CD4-positive, CD25-positive, alpha-beta regulatory T cell (primary cell): Measurements from ENCODE around the gene ACE2. TPM values are rescaled to one million over a fixed set of nuclear protein-coding genes. Genes with fewer than 3 reads are reported as not detected.

Source experiments
- ATAC-seq, 2 donors: fragments of 150-1000 bp; cut with Tn5 transposase; one replicate each; pipeline ENCODE4 v1.10.0; 2021; ENCODE audit warnings: low read depth in 2 of 2, moderate number of reproducible peaks in 2 of 2, moderate library complexity in 1 of 2
- DNase-seq, 3 donors: peaks; one replicate each; pipeline versions ENCODE4 v3.0.0 to v3.0.0-alpha.2; 2012 to 2022; ENCODE audit warnings: mixed read lengths in 1 of 3
- H3K27ac ChIP-seq: one replicate; pipeline ENCODE4 v1.7.0; 2013; ENCODE audit warnings: mild to moderate bottlenecking, low read length; ENCODE audit not compliant: insufficient read depth, poor library complexity, severe bottlenecking
- H3K27me3 ChIP-seq: one replicate; pipeline ENCODE4 v1.7.0; 2013; ENCODE audit warnings: low read length; ENCODE audit not compliant: control insufficient read depth, insufficient read depth
- H3K36me3 ChIP-seq: one replicate; pipeline ENCODE4 v1.7.0; 2013; ENCODE audit warnings: mild to moderate bottlenecking, low read length, moderate library complexity; ENCODE audit not compliant: control insufficient read depth, insufficient read depth
- H3K4me1 ChIP-seq: 2 replicates; pipeline ENCODE4 v1.7.0; 2013; ENCODE audit warnings: mild to moderate bottlenecking, low read length; ENCODE audit not compliant: insufficient read depth, control insufficient read depth, poor library complexity, severe bottlenecking
- H3K4me3 ChIP-seq: one replicate; pipeline ENCODE4 v1.7.0; 2013; ENCODE audit warnings: low read depth, mild to moderate bottlenecking, low read length, moderate library complexity
- H3K9me3 ChIP-seq, 2 experiments: 1 replicate in 1 of 2; 2 replicates in 1 of 2; pipeline ENCODE4 v1.7.0; 2013; ENCODE audit warnings: low read length in 2 of 2, mild to moderate bottlenecking in 1 of 2, moderate library complexity in 1 of 2; ENCODE audit not compliant: control insufficient read depth in 2 of 2
- H3K27ac Mint-ChIP-seq, 3 donors: one replicate each; pipeline ENCODE4 v1.8.0; 2020 to 2022; ENCODE audit warnings: mild to moderate bottlenecking in 3 of 3, mixed read lengths in 3 of 3, moderate library complexity in 2 of 3
- H3K27me3 Mint-ChIP-seq: one replicate; pipeline ENCODE4 v1.8.0; 2022; ENCODE audit warnings: mild to moderate bottlenecking, mixed read lengths
- H3K36me3 Mint-ChIP-seq: one replicate; pipeline ENCODE4 v1.8.0; 2020; ENCODE audit warnings: mixed read lengths
- H3K4me1 Mint-ChIP-seq, 4 donors: one replicate each; pipeline ENCODE4 v1.8.0; 2020 to 2022; ENCODE audit warnings: mixed read lengths in 4 of 4, mild to moderate bottlenecking in 1 of 4
- H3K4me3 Mint-ChIP-seq, 4 donors: one replicate each; pipeline ENCODE4 v1.8.0; 2020 to 2022; ENCODE audit warnings: mild to moderate bottlenecking in 4 of 4, mixed read lengths in 4 of 4, moderate library complexity in 3 of 4
- H3K9me3 Mint-ChIP-seq, 7 donors: one replicate each; pipeline ENCODE4 v1.8.0; 2020 to 2022; ENCODE audit warnings: mixed read lengths in 7 of 7, mild to moderate bottlenecking in 3 of 7, moderate library complexity in 2 of 7
- polyA plus RNA-seq, 4 donors: library from polyadenylated mRNA; unstranded; fragments of 300-500 nt; fragmentation: Illumina TruSeq; gene quantifications; one replicate each; pipeline ENCODE4 v1.2.3, GENCODE V29; 2021
- total RNA-seq: library from RNA; stranded (reverse); gene quantifications from one replicate; pipeline ENCODE4 v1.2.3, GENCODE V29; 2022

The ACE2 gene
- total and polyA plus RNA-seq, 5 donors from 2014 or later, result not detected

GRCh38 chrX:15570145-15570544, 30.6 kb downstream of the ACE2 start:
- Mint-ChIP-seq H3K4me3 (no peak overlapping the region), H3K9me3 (peaks cover 0 to 2% (median 0%) of the 10 kb centered on the region in 7 donors), H3K4me1 (no peaks in the 10 kb centered on the region), H3K36me3 (no peaks in the 10 kb centered on the region), H3K27me3 (no peaks in the 10 kb centered on the region), H3K27ac (no peak overlapping the region)
- DNase-seq (no peak), ATAC-seq (no peak)
- H3K9me3 ChIP-seq, result no peaks in the 10 kb centered on the region
- no peaks in the 10 kb centered on the region for H3K36me3 ChIP-seq
- no peak overlapping the region for H3K27ac ChIP-seq
- no peaks in the 10 kb centered on the region for H3K27me3 ChIP-seq
- no peaks in the 10 kb centered on the region for H3K4me1 ChIP-seq
- H3K4me3 ChIP-seq, result no peak overlapping the region

GRCh38 chrX:15567886-15568616, 32.7 kb downstream of the ACE2 start:
- Mint-ChIP-seq H3K27ac (no peak overlapping the region), H3K9me3 (peaks cover 0 to 2% (median 0%) of the 10 kb centered on the region in 7 donors), H3K36me3 (no peaks in the 10 kb centered on the region), H3K4me3 (no peak overlapping the region), H3K4me1 (no peaks in the 10 kb centered on the region), H3K27me3 (no peaks in the 10 kb centered on the region)
- DNase-seq (no peak), ATAC-seq (no peak)
- no peaks in the 10 kb centered on the region for H3K4me1 ChIP-seq
- H3K4me3 ChIP-seq, result no peak overlapping the region
- H3K27ac ChIP-seq, result no peak overlapping the region
- no peaks in the 10 kb centered on the region for H3K9me3 ChIP-seq
- no peaks in the 10 kb centered on the region for H3K36me3 ChIP-seq
- no peaks in the 10 kb centered on the region for H3K27me3 ChIP-seq

GRCh38 chrX:15567267-15567666, 33.5 kb downstream of the ACE2 start:
- no peak for DNase-seq
- H3K4me1 Mint-ChIP-seq, result no peaks in the 10 kb centered on the region
- Histone ChIP-seq H3K36me3 (no peaks in the 10 kb centered on the region), H3K9me3 (no peaks in the 10 kb centered on the region), H3K4me3 (no peak overlapping the region), H3K4me1 (no peaks in the 10 kb centered on the region), H3K27me3 (no peaks in the 10 kb centered on the region), H3K27ac (no peak overlapping the region)
- H3K4me3 Mint-ChIP-seq, result peak overlapping the region in 1 of 4 donors; percentile 16
- ATAC-seq, result no peak
- no peaks in the 10 kb centered on the region for H3K36me3 Mint-ChIP-seq
- H3K9me3 Mint-ChIP-seq, result peaks cover 0 to 2% (median 0%) of the 10 kb centered on the region in 7 donors
- no peak overlapping the region for H3K27ac Mint-ChIP-seq
- no peaks in the 10 kb centered on the region for H3K27me3 Mint-ChIP-seq

DNA sequence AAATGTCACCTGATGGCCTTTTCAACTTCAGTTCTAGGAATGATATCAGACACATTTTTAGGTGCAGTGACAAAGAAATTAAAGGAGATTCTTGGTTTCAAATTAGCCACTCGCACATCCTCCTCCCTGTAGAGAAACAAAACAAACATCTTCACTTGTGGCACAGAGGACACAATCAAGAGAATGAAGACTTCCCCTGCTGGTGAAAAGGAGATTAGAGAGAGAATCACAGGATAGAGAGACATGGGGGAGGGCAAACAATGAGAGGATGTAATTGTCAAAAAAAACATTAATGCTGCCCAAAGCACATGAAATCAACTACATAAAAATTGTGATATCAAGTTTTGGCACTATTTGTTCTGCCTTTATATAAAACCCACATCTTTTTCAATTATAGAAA, 34.5 kb downstream of the ACE2 start:
- ATAC-seq (no peak), DNase-seq (no peak)
- Mint-ChIP-seq H3K4me3 (no peak overlapping the region), H3K9me3 (peaks cover 0 to 2% (median 0%) of the 10 kb centered on the region in 7 donors), H3K36me3 (no peaks in the 10 kb centered on the region), H3K27ac (no peak overlapping the region), H3K27me3 (no peaks in the 10 kb centered on the region), H3K4me1 (no peaks in the 10 kb centered on the region)
- H3K9me3 ChIP-seq, result no peaks in the 10 kb centered on the region
- no peak overlapping the region for H3K4me3 ChIP-seq
- H3K27ac ChIP-seq, result no peak overlapping the region
- no peaks in the 10 kb centered on the region for H3K36me3 ChIP-seq
- no peaks in the 10 kb centered on the region for H3K4me1 ChIP-seq
- H3K27me3 ChIP-seq, result no peaks in the 10 kb centered on the region

GRCh38 chrX:15564981-15565579, 35.7 kb downstream of the ACE2 start:
- Histone ChIP-seq H3K4me1 (no peaks in the 10 kb centered on the region), H3K9me3 (no peaks in the 10 kb centered on the region), H3K27me3 (no peaks in the 10 kb centered on the region), H3K36me3 (no peaks in the 10 kb centered on the region), H3K4me3 (no peak overlapping the region), H3K27ac (no peak overlapping the region)
- Mint-ChIP-seq H3K27me3 (no peaks in the 10 kb centered on the region), H3K4me1 (no peaks in the 10 kb centered on the region), H3K4me3 (no peak overlapping the region), H3K27ac (no peak overlapping the region), H3K9me3 (peaks cover 0 to 2% (median 0%) of the 10 kb centered on the region in 7 donors), H3K36me3 (no peaks in the 10 kb centered on the region)
- DNase-seq, result peak in 1 of 3 donors; percentile 44
- no peak for ATAC-seq

DNA sequence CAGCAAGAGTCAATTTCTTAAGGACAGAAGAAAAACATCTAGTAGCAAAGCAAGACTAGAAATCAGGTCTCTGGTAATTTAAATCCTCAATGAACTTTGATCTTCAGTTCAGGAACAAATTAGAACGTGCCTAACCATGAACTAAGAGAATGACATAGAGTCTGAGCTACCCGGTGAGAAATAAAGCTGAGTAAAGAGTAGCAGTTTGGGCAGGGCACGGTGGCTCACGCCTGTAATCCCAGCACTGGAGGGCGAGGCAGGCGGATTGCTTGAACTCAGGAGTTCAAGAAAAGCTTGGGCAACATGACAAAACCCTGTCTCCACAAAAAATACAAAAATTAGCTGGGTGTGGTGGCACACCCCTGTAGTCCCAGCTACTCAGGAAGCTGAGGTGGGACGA, 37.7 kb downstream of the ACE2 start:
- Mint-ChIP-seq H3K27ac (no peak overlapping the region), H3K36me3 (no peaks in the 10 kb centered on the region), H3K9me3 (peaks cover 0 to 2% (median 0%) of the 10 kb centered on the region in 7 donors), H3K4me1 (no peaks in the 10 kb centered on the region), H3K4me3 (no peak overlapping the region), H3K27me3 (no peaks in the 10 kb centered on the region)
- H3K9me3 ChIP-seq, result no peaks in the 10 kb centered on the region
- no peak overlapping the region for H3K27ac ChIP-seq
- H3K27me3 ChIP-seq, result no peaks in the 10 kb centered on the region
- ATAC-seq (no peak), DNase-seq (no peak)
- H3K36me3 ChIP-seq, result no peaks in the 10 kb centered on the region
- no peaks in the 10 kb centered on the region for H3K4me1 ChIP-seq
- H3K4me3 ChIP-seq, result no peak overlapping the region

DNA sequence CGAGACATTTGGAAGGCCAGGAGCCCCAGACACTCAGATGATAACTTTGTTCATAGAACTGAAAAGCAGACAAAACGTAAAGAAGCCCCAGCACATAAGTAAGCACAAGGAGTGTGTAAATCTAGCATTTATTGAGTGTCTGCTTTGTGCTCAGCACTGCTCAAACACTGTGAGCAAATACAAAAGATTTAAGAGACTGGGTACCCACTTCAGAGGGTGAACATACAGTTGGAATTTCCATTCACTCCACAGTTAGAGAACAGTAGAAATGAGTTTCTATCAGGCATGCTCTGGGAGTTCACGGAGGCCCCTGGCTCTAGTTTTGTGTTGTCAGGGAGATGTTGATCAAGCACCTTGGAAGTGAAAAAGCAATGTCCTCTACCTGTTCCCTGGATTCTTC, 39.8 kb downstream of the ACE2 start:
- no peaks in the 10 kb centered on the region for H3K9me3 Mint-ChIP-seq
- H3K4me3 Mint-ChIP-seq, result no peak overlapping the region
- DNase-seq (no peak), ATAC-seq (no peak)
- H3K27ac Mint-ChIP-seq, result no peak overlapping the region
- no peaks in the 10 kb centered on the region for H3K27me3 Mint-ChIP-seq
- Histone ChIP-seq H3K4me1 (no peaks in the 10 kb centered on the region), H3K27me3 (no peaks in the 10 kb centered on the region), H3K27ac (no peak overlapping the region), H3K36me3 (no peaks in the 10 kb centered on the region), H3K4me3 (no peak overlapping the region), H3K9me3 (no peaks in the 10 kb centered on the region)
- no peaks in the 10 kb centered on the region for H3K36me3 Mint-ChIP-seq
- no peaks in the 10 kb centered on the region for H3K4me1 Mint-ChIP-seq

GRCh38 chrX:15559227-15559626, 41.5 kb downstream of the ACE2 start:
- H3K9me3 ChIP-seq, result no peaks in the 10 kb centered on the region
- no peaks in the 10 kb centered on the region for H3K36me3 ChIP-seq
- no peak overlapping the region for H3K4me3 ChIP-seq
- H3K4me1 Mint-ChIP-seq, result no peaks in the 10 kb centered on the region
- H3K27me3 Mint-ChIP-seq, result peaks cover 5% of the 10 kb centered on the region
- no peaks in the 10 kb centered on the region for H3K9me3 Mint-ChIP-seq
- H3K4me3 Mint-ChIP-seq, result no peak overlapping the region
- no peaks in the 10 kb centered on the region for H3K27me3 ChIP-seq
- ATAC-seq, result no peak
- DNase-seq, result no peak
- H3K27ac ChIP-seq, result no peak overlapping the region
- H3K27ac Mint-ChIP-seq, result no peak overlapping the region
- no peaks in the 10 kb centered on the region for H3K4me1 ChIP-seq
- H3K36me3 Mint-ChIP-seq, result no peaks in the 10 kb centered on the region
